GM21529 (cell line): Measurements from ENCODE around the gene TMEM62.
"Not testable (repeated sequence)": the region's sequence is repeated elsewhere in the genome, so short reads cannot be mapped to it uniquely, and the experiment has no call there.

Experiments used
- ATAC-seq: cut with Tn5 transposase; IDR thresholded peaks from one replicate; pipeline ENCODE4 v1.9.1; 2021; ENCODE audit not compliant: unreplicated experiment

Gene TMEM62

GRCh38 chr15:43175656-43176309 lies 42.4 kb downstream of the TMEM62 start:
- not testable (repeated sequence) for ATAC-seq

DNA sequence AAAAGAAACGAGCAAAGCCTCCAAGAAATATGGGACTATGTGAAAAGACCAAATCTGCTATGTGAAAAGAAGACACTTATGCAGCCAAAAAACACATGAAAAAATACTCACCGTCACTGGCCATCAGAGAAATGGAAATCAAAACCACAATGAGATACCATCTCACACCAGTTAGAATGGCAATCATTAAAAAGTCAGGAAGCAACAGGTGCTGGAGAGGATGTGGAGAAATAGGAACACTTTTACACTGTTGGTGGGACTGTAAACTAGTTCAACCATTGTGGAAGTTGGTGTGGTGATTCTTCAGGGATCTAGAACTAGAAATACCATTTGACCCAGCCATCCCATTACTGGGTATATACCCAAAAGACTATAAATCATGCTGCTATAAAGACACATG lies 43.8 kb downstream of the TMEM62 start:
- not testable (repeated sequence) for ATAC-seq

- no peak for ATAC-seq
Observed at GRCh38 chr15:43183270-43183669, 49.9 kb downstream of the TMEM62 start.

DNA sequence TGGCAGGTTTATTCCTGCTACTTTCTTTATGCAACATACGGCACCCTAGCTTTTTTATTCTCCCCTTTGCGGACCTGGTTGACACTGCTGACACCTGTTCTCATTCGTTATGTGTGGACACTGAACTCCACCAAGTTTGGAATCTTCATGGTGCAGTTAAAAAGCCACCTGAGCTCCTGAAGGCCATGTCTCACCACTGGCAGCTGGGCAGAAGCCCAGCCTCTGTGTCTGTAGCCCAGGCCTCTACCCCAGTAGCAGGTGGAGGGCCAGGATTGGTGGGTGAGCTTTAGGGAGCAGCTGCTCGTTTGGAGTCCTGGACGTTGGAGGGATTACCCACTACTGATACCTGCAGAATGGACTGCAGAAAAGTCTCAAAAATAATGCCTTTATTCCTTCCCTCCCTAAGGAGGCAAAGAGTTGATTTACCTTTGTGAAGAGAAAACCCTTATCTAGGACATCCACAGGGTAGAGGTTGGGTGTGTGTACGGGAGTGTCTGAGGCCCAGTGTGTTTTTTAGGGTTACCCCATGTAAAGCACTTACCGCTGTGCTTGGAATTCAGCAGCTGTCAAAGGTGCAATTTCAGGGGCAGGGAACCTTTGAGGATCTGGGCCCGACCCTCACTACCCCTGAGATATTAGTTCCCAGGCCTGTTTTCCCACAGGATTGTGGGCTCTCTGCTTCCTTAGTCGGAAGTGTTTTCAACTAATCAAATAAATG lies 51.2 kb downstream of the TMEM62 start:
- no peak for ATAC-seq

GRCh38 chr15:43185157-43186002 lies 52.0 kb downstream of the TMEM62 start, which contains the start of gene CCNDBP1:
Gene CCNDBP1, plus strand, starts transcription at chr15:43185403. Its CDS starts 96 bp downstream, at chr15:43185499.
- peak; percentile 97 for ATAC-seq

- peak; percentile 18 for ATAC-seq
Observed at GRCh38 chr15:43186003-43186353, 52.6 kb downstream of the TMEM62 start.

- ATAC-seq, result no peak
Observed at GRCh38 chr15:43187544-43188155, 54.3 kb downstream of the TMEM62 start.

GRCh38 chr15:43189296-43189695 lies 55.9 kb downstream of the TMEM62 start:
- no peak for ATAC-seq

DNA sequence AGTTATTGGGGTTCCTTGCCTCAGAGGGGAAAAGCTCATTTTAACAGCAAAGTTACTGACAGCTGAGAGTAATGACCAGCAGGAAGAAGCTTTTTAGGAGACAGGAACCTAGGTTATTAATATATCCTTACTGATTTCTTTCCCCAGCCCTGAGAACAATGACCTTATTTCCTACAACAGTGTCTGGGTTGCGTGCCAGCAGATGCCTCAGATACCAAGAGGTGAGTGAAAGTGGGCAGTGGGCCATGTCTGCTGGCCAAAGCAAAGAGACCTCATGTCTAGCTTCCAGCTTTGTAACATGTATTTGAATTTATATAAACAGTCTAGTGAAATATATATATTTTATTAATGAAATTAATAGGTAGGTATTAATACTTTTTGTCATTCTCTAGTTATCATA lies 56.8 kb downstream of the TMEM62 start:
- ATAC-seq, result no peak

DNA sequence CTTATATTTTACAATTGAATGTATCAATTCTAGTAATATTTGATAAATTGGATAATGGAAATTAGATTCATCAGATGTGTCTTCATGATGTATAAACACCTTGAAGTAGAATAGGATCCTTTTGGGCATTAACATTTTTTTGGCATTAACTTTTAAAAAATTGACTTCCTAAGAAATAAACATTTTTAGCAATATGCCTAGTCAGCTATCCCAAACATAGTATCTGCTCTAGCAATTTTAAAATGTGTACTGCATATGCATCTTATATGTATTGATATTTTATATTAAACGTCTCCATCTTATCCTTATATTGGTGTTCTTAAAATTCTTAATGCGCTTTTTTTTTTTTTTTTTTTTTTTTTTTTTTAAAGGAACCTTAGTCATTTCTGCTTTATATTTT lies 60.3 kb downstream of the TMEM62 start:
- ATAC-seq, result no peak

DNA sequence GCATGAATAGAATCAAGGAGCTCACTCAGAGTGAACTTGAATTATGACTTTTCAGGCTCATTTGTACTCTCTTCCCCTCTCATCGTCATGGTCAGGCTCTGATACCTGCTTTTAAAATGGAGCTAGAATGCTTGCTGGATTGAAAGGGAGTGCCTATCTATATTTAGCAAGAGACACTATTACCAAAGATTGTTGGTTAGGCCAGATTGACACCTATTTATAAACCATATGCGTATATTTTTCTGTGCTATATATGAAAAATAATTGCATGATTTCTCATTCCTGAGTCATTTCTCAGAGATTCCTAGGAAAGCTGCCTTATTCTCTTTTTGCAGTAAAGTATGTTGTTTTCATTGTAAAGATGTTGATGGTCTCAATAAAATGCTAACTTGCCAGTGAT lies 61.4 kb downstream of the TMEM62 start:
- no peak for ATAC-seq

DNA sequence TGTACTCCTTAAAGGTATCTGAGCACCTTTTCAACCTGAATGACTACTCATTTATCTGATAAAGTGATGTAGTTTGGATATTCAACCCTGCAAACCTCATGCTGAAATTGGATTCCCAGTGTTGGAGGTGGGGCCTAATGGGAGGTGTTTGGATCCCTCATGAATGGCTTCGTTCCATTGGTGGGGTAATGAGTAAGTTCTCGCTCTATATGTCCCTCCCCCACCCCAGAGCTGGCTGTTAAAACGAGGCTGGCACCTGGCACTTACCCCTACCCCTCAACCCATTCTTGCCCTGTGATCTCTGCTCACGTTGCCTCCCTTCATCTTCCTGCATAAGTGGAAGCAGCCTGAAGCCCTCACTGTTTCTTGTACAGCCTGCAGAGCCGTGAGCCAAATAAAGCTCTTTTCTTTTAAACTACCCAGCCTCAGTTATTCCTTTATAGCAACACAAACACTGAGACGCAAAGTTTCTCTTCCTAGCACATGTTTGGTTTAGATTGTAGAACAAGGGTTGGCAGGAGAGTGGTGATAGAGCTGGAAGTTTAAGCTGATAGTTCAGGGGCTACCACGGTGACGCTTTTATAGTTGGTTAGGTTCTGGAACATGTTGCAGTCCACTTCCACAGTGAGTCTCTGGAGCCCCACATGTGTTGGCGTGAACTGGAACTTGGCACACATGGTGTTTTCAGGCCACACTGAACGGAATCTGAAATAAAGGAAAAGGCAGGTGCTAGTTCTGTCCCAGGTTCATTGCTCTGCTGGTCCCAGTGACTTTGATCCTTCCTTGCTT lies 63.6 kb downstream of the TMEM62 start:
- ATAC-seq, result no peak

DNA sequence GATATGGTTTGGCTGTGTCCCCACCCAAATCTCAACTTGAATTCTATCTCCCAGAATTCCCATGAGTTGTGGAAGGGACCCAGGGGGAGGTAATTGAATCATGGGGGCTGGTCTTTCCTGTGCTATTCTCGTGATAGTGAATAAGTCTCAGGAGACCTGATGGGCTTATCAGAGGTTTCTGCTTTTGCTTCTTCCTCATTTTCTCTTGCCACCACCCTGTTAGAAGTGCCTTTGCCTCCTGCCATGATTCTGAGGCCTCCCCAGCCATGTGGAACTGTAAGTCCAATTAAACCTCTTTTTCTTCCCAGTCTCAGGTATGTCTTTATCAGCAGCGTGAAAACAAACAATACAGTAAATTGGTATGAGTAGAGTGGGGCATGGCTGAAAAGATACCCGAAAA lies 64.4 kb downstream of the TMEM62 start:
- not testable (repeated sequence) for ATAC-seq

- not testable (repeated sequence) for ATAC-seq
Observed at GRCh38 chr15:43198556-43198955, 65.2 kb downstream of the TMEM62 start.

DNA sequence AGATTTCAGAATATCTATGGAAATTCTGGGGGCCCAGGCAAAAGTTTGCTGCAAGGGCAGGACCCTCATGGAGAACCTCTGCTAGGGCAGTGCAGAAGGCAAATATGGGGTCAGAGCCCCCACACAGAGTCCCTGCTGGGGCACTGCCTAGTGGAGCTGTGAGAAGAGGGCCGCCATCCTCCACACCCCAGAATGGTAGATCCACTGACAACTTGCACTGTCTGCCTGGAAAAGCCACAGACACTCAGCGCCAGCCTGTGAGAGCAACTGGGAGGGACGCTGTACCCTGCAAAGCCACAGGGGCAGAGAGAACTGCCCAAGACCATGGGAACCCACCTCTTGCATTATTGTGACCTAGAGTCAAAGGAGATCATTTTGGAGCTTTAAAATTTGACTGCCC lies 65.6 kb downstream of the TMEM62 start:
- ATAC-seq, result no peak

GRCh38 chr15:43199945-43200488 lies 66.6 kb downstream of the TMEM62 start:
- ATAC-seq, result no peak

DNA sequence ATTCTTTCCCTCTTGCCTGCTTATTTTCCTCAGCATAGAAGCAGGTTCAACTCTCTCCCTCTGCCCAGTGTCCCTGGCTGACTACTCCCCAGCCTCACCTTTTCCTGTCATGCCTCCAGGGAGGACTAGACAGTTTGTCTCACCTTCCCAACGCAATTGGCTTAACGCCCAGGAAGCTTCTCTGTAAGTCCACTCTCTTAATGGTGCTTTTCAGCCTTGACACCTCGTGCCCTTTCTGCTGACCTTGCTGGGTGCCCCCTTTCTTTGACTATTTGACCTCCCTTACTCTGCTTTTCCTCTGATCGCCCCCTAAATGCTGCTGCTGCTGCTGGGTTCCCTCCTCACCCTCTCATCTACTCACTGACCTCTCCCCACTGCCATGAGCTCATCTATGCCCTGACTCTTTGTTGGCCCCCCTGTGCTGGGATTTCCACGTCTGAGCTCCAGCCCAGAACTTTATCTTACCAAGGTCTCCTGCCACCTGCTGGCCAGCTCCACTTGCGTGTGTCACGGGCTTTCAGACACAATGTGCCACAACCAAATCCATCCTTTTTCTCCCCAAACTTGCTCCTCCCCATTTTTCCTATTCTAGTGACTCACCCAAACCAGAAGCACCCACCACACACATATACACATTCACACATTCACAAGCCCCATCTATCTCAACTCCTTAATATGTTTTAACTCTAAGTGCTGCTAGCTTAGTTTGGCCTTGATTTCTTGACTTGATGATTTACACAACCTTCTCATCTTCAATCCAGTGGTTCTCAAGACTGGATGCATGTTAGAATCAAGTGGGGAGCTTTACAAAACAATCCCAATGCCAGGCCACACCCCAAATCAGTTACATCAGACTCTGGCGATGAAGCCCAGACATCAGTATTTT lies 70.9 kb downstream of the TMEM62 start:
- ATAC-seq, result no peak

DNA sequence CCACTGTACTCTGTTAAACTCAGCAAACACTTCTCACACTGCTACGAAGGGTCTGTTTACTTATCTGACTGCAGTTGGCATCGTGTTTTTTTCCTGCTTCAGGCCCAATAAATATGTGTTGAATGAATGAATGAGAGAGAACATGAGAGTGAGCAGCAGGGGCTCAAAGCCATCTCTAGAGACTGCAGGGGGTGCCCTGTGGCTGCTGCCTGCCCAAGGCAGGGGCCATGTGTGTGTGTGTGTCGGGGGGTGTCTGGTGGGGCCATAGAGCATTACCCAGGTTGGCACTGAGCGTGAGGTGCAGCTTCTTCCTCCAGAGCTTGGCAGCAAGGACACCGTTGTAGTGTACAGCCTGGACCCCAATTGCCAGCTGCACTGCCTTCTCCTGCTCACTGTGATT lies 72.7 kb downstream of the TMEM62 start:
- no peak for ATAC-seq

- ATAC-seq, result no peak
Observed at GRCh38 chr15:43207024-43207423, 73.6 kb downstream of the TMEM62 start.
